Colonic mucosa (tissue), 4 donors: Measurements from ENCODE around the gene POMGNT1. TPM values are rescaled to one million over a fixed set of nuclear protein-coding genes. Genes with fewer than 3 reads are reported as not detected.
"Not testable (repeated sequence)": the region's sequence is repeated elsewhere in the genome, so short reads cannot be mapped to it uniquely, and the experiment has no call there.

Experiments
- DNase-seq: peaks from one replicate; pipeline ENCODE4 v3.0.0-alpha.2; 2020
- H3K27ac ChIP-seq: fragments of 200-600 bp; one replicate; pipeline ENCODE4 v1.8.0; 2021
- H3K27me3 ChIP-seq: fragments of 200-600 bp; one replicate; pipeline ENCODE4 v1.8.0; 2021
- H3K36me3 ChIP-seq: fragments of 200-600 bp; one replicate; pipeline ENCODE4 v1.8.0; 2021
- H3K4me1 ChIP-seq: fragments of 200-600 bp; one replicate; pipeline ENCODE4 v1.8.0; 2021; ENCODE audit warnings: mild to moderate bottlenecking
- H3K4me3 ChIP-seq: fragments of 200-600 bp; one replicate; pipeline ENCODE4 v1.8.0; 2021
- H3K9ac ChIP-seq, 2 donors: one replicate each; pipeline ENCODE4 v1.7.0; 2013; ENCODE audit warnings: control low read depth in 2 of 2, low read depth in 2 of 2, low read length in 2 of 2
- H3K9me3 ChIP-seq: fragments of 200-600 bp; one replicate; pipeline ENCODE4 v1.8.0; 2021
- intact Hi-C: fragments of 100-400 bp; cut with DNase I; formaldehyde crosslinking; loops from one replicate; pipeline ENCODE4 v1.14.1; 2022
- total RNA-seq, 2 donors: library from RNA; stranded (reverse); fragmentation: NEBNext Ultra II Directional in 1 of 2; extraction: Animal tissue kit (Norgen Biotek cat#: 25700) in 1 of 2; gene quantifications; one replicate each; pipeline ENCODE4 v1.2.1, GENCODE V29; 2021
- TF ChIP-seq, protein P1 (sequence below): fragments of 200-600 bp; IDR thresholded peaks from one replicate; pipeline ENCODE4 v1.8.0; 2022; ENCODE audit warnings: antibody characterized with exemption, mild to moderate bottlenecking
- donor health status: healthy.
- donor health status: DM: no; HTN: no; CAD: no.
- donor health status: DM: no; HTN: no; CAD: no.

Gene POMGNT1
- 10 to 100 TPM; 20.9 to 38.9 TPM for total RNA-seq

DNA sequence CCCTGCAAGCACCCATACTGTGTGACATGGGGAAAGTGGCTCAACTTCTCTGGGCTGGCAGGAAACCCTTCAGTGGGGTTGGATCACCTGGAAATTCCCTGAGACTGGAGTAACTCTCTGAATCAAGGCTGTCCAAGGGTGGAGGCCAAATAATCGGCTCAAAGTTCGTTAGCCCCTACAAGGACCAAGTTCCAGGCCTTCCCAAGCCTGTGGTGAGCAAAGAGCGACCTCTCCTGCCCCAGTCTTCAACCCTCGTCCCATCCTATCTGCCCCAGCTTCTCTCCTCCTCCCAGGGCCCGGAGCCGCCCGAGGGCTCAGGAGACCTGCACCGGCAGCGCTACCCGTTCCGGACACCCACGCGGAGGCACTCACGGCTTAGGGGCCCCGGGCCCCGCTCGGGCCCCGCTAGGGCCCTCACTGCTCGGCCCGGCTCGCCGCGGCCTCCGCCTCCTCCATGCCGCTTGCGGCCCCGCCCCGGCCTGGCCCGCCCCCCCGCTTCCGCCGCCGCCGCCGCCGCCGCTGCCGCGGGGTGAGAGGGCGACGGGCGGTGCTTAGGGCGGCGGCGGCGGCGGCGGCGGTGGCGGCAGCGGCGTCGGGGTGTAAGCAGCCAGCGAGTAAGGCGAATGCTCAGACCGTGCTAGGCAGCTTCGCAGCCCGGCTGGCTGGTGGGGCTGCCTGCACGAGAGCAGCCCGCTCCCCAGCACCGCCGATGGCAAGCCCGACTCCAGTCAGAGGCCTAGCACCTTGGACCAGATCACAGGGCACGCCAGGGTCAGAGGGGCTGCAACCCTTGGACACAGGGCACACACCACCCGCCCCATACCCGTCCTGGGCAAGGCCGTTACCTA, at the start of gene POMGNT1:
Gene POMGNT1, minus strand, starts transcription at position 471 of the 848 bp plus-strand sequence. CDS start 613 bp downstream, outside the sequence.
- TF ChIP-seq, protein P1, sequence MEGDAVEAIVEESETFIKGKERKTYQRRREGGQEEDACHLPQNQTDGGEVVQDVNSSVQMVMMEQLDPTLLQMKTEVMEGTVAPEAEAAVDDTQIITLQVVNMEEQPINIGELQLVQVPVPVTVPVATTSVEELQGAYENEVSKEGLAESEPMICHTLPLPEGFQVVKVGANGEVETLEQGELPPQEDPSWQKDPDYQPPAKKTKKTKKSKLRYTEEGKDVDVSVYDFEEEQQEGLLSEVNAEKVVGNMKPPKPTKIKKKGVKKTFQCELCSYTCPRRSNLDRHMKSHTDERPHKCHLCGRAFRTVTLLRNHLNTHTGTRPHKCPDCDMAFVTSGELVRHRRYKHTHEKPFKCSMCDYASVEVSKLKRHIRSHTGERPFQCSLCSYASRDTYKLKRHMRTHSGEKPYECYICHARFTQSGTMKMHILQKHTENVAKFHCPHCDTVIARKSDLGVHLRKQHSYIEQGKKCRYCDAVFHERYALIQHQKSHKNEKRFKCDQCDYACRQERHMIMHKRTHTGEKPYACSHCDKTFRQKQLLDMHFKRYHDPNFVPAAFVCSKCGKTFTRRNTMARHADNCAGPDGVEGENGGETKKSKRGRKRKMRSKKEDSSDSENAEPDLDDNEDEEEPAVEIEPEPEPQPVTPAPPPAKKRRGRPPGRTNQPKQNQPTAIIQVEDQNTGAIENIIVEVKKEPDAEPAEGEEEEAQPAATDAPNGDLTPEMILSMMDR, result no peak
- H3K36me3 ChIP-seq, result no peaks in the 10 kb centered on the region
- peak within 1 kb of the TSS; percentile 85 to 86 for H3K9ac ChIP-seq
- peak; percentile 74 for DNase-seq
- peaks cover 11% of the 10 kb centered on the region for H3K4me1 ChIP-seq
- H3K4me3 ChIP-seq, result peak within 1 kb of the TSS; percentile 61
- H3K27ac ChIP-seq, result peak within 1 kb of the TSS; percentile 65
- no peaks in the 10 kb centered on the region for H3K9me3 ChIP-seq
- no peaks in the 10 kb centered on the region for H3K27me3 ChIP-seq
- intact Hi-C loops, result no loop called here

GRCh38 chr1:46247436-46248121, 49.3 kb upstream of the POMGNT1 start, which contains the start of gene RAD54L:
TSS of gene RAD54L (plus strand) at chr1:46247763. CDS start at chr1:46248406, 643 bp downstream.
- TF ChIP-seq, protein P1, result no peak
- intact Hi-C loops, result loop anchor here (10.0 kb wide), 1 partner anchor 97 kb away; the partner anchor contains the start of gene NSUN4

GRCh38 chr1:46246548-46247435, 48.6 kb upstream of the POMGNT1 start:
- Histone ChIP-seq H3K9me3 (no peaks in the 10 kb centered on the region), H3K9ac (peak overlapping the region; percentile 75 to 89), H3K4me1 (no peaks in the 10 kb centered on the region), H3K27me3 (no peaks in the 10 kb centered on the region), H3K27ac (peak overlapping the region; percentile 61), H3K4me3 (peak overlapping the region; percentile 66), H3K36me3 (no peaks in the 10 kb centered on the region)
- TF ChIP-seq, protein P1, result no peak
- intact Hi-C loops, result loop anchor here (10.0 kb wide), 1 partner anchor 98 kb away; the partner anchor contains the start of gene NSUN4
- peak; percentile 61 for DNase-seq

More at GRCh38 chr1:46247436-46248121, 49.3 kb upstream of the POMGNT1 start, which contains the start of gene RAD54L:
- H3K9ac ChIP-seq, result peak within 1 kb of the TSS; percentile 75 to 89
- H3K27me3 ChIP-seq, result no peaks in the 10 kb centered on the region
- peak; percentile 99 for DNase-seq
- no peaks in the 10 kb centered on the region for H3K9me3 ChIP-seq
- peak within 1 kb of the TSS; percentile 61 for H3K27ac ChIP-seq
- no peaks in the 10 kb centered on the region for H3K4me1 ChIP-seq
- peak within 1 kb of the TSS; percentile 66 for H3K4me3 ChIP-seq
- H3K36me3 ChIP-seq, result no peaks in the 10 kb centered on the region

- DNase-seq, H3K36me3 ChIP-seq, H3K4me3 ChIP-seq, H3K27me3 ChIP-seq, H3K9me3 ChIP-seq, H3K4me1 ChIP-seq, H3K9ac ChIP-seq, H3K27ac ChIP-seq: not testable (repeated sequence)
- intact Hi-C loops, result loop anchor here (10.0 kb wide), 1 partner anchor 99 kb away; the partner anchor contains the start of gene NSUN4
Measured at GRCh38 chr1:46246136-46246535, 47.9 kb upstream of the POMGNT1 start.

DNA sequence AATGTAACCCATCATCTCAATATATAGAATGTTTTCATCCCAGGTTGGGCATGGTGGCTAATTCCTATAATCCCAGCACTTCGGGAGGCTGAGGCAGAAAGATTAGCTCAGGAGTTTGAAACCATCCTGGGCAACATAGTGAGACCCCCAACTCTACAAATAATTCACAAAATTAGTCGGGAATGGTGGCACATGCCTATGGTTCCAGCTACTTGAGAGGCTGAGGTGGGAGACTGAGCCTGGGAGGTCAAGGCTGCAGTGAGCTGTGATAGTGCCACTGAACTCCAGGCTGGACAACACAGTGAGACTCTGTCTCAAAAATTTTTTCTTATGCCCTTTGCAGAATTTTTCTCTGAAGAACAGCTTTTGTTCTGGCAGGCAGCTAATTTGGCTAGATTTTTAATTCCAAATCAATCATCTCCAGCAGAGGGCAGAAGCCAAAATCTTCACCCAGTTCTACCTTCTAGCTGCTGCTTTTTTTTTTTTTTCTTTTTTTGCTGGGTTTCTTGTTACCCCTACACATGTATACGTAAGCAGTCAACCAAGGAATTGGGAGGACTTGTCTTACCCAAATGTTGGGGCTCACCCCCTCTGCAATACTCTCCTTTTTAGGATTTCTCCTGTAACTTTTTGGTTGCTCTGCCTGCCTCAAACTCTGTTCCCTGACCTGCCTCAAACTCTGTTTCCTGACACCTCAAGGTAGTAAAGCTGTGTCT, 46.6 kb upstream of the POMGNT1 start:
- H3K27ac ChIP-seq, result no peak overlapping the region
- DNase-seq, result no peak
- no peaks in the 10 kb centered on the region for H3K36me3 ChIP-seq
- H3K9me3 ChIP-seq, result no peaks in the 10 kb centered on the region
- intact Hi-C loops, result loop anchor here (10.0 kb wide), 1 partner anchor 100 kb away; the partner anchor contains the start of gene NSUN4
- H3K27me3 ChIP-seq, result no peaks in the 10 kb centered on the region
- H3K9ac ChIP-seq, result no peak overlapping the region
- no peaks in the 10 kb centered on the region for H3K4me1 ChIP-seq
- no peak overlapping the region for H3K4me3 ChIP-seq
- TF ChIP-seq, protein P1, result no peak

GRCh38 chr1:46243831-46244230, 45.6 kb upstream of the POMGNT1 start:
- H3K36me3 ChIP-seq, H3K9me3 ChIP-seq, H3K27me3 ChIP-seq, H3K27ac ChIP-seq, DNase-seq, H3K4me3 ChIP-seq, H3K9ac ChIP-seq, H3K4me1 ChIP-seq: not testable (repeated sequence)
- intact Hi-C loops, result loop anchor here (10.0 kb wide), 1 partner anchor 101 kb away; the partner anchor contains the start of gene NSUN4
